ENCODE results near the gene MIOS.

GRCh38 chr7:7651479-7651878, 84.8 kb downstream of the MIOS start:
- TF ChIP-seq CTCF (IDR thresholded peaks at IDR 0.05): no peak
- TF ChIP-seq POLR2A (IDR thresholded peaks at IDR 0.05): no peak
